ENCODE data around the gene RTF2. TPM values are rescaled to one million over a fixed set of nuclear protein-coding genes. Genes with fewer than 3 reads are reported as not detected.
"Not testable (repeated sequence)": the region's sequence is repeated elsewhere in the genome, so short reads cannot be mapped to it uniquely, and the experiment has no call there.

RTF2 gene
- total and polyA plus RNA-seq, 2 donors (not counting 1 experiment from before 2014, with no cell fraction given), result 100 to 107 TPM

DNA sequence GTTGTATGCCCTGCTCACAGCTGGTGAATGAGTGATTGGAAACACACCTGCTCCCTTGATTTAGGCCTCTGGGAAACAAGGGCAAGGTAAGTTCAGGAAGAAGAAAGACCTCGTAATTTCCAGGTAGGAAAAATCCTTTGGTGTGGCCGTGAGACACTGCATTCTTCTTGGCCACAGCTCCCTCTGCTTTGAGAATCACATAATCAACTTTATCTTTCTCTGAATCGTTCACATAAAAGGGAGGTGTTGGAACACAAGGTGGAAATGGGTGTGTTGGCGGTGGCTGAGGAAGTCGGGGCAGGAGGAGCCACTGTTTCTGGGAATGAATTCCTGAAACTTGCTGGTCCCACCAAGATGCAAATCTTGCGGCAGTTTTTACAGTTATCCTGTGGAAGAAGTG lies 90.5 kb downstream of the RTF2 start:
- no peaks in the 10 kb centered on the region for H3K36me3 ChIP-seq (ENCODE audit: control insufficient read depth, insufficient read depth, low read length)
- H4K20me1 ChIP-seq (ENCODE audit: control insufficient read depth, extremely low read depth, insufficient read depth, low read length), result no peaks in the 10 kb centered on the region
- H3K9me3 ChIP-seq (ENCODE audit: control insufficient read depth, insufficient read depth, low read depth, low read length), result no peaks in the 10 kb centered on the region
- H3K27ac ChIP-seq (ENCODE audit: insufficient read depth, low read length), result no peak overlapping the region
- no peak overlapping the region for H2AFZ ChIP-seq (ENCODE audit: low read length)
- H3K79me2 ChIP-seq (ENCODE audit: control insufficient read depth, insufficient read depth, low read length), result no peaks in the 10 kb centered on the region
- H3K4me3 ChIP-seq (replicated peaks in 1 of 4; ENCODE audit: control extremely low read depth in 1 of 4, insufficient read depth in 1 of 4, low read depth in 3 of 4, low read length in 4 of 4), result no peak overlapping the region
- H3K4me2 ChIP-seq (ENCODE audit: extremely low read depth, insufficient read depth, low read length), result no peak overlapping the region
- TF ChIP-seq, protein P1, sequence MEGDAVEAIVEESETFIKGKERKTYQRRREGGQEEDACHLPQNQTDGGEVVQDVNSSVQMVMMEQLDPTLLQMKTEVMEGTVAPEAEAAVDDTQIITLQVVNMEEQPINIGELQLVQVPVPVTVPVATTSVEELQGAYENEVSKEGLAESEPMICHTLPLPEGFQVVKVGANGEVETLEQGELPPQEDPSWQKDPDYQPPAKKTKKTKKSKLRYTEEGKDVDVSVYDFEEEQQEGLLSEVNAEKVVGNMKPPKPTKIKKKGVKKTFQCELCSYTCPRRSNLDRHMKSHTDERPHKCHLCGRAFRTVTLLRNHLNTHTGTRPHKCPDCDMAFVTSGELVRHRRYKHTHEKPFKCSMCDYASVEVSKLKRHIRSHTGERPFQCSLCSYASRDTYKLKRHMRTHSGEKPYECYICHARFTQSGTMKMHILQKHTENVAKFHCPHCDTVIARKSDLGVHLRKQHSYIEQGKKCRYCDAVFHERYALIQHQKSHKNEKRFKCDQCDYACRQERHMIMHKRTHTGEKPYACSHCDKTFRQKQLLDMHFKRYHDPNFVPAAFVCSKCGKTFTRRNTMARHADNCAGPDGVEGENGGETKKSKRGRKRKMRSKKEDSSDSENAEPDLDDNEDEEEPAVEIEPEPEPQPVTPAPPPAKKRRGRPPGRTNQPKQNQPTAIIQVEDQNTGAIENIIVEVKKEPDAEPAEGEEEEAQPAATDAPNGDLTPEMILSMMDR (conservative IDR thresholded peaks at IDR 0.05 in 1 of 2, IDR thresholded peaks at IDR 0.05 in 1 of 2; ENCODE audit: low read depth in 1 of 2, low read length in 2 of 2), result no peak
- no peak for TF ChIP-seq EZH2 (IDR thresholded peaks at IDR 0.05; ENCODE audit: low read length, missing control alignments)
- no peaks in the 10 kb centered on the region for H3K27me3 ChIP-seq (ENCODE audit: control insufficient read depth, insufficient read depth, low read length)
- H3K4me1 ChIP-seq (ENCODE audit: control insufficient read depth, extremely low read depth, insufficient read depth, low read length), result no peaks in the 10 kb centered on the region
- H3K9ac ChIP-seq (ENCODE audit: insufficient read depth, low read length), result no peak overlapping the region
- DNase-seq (ENCODE audit: low read depth in 2 of 2), result no peak

DNA sequence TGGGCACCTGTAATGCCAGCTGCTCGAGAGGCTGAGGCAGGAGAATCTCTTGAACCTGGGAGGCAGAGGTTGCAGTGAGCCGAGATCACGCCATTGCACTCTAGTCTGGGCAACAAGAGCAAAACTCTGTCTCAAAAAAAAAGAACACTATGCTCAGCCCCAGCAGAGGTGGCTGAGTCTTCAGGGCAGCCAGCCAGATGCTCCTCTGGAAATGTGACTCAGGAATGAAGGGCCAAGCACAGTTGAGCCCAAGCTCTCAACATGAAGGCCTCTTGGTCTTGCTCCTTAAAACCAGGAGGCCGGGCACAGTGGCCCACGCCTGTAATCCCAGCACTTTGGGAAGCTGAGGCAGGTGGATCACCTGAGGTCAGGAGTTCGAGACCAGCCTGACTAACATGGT lies 96.1 kb downstream of the RTF2 start:
- not testable (repeated sequence) for H2AFZ ChIP-seq (ENCODE audit: low read length); H4K20me1 ChIP-seq (ENCODE audit: control insufficient read depth, extremely low read depth, insufficient read depth, low read length); H3K9me3 ChIP-seq (ENCODE audit: control insufficient read depth, insufficient read depth, low read depth, low read length); H3K27ac ChIP-seq (ENCODE audit: insufficient read depth, low read length); H3K36me3 ChIP-seq (ENCODE audit: control insufficient read depth, insufficient read depth, low read length); H3K4me1 ChIP-seq (ENCODE audit: control insufficient read depth, extremely low read depth, insufficient read depth, low read length); H3K9ac ChIP-seq (ENCODE audit: insufficient read depth, low read length); H3K4me2 ChIP-seq (ENCODE audit: extremely low read depth, insufficient read depth, low read length); H3K4me3 ChIP-seq (replicated peaks in 1 of 4; ENCODE audit: control extremely low read depth in 1 of 4, insufficient read depth in 1 of 4, low read depth in 3 of 4, low read length in 4 of 4); H3K27me3 ChIP-seq (ENCODE audit: control insufficient read depth, insufficient read depth, low read length); H3K79me2 ChIP-seq (ENCODE audit: control insufficient read depth, insufficient read depth, low read length)
- DNase-seq (ENCODE audit: low read depth in 2 of 2), result peak in 1 of 2 donors; percentile 12

DNA sequence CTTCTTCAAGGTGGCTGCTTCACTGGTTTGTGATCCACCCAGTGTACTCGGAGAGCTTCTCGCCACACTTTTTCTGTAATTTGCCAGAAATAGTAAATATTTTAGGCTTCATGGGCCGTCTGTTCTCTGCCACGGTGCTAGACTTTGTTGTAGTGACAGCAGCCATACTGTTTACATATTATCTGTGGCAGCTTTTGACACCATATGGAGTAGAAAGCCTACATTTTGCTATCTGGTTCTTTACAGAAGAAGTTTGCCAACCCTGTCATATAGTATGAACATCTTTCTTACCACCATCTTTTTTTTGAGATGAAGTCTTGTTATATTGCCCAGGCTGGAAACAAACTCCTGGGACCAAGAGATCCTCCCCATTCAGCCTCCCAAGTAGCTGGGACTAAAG lies 97.1 kb downstream of the RTF2 start:
- H3K9ac ChIP-seq (ENCODE audit: insufficient read depth, low read length), result no peak overlapping the region
- H3K4me1 ChIP-seq (ENCODE audit: control insufficient read depth, extremely low read depth, insufficient read depth, low read length), result no peaks in the 10 kb centered on the region
- no peak for DNase-seq (ENCODE audit: low read depth in 2 of 2)
- no peaks in the 10 kb centered on the region for H3K79me2 ChIP-seq (ENCODE audit: control insufficient read depth, insufficient read depth, low read length)
- H2AFZ ChIP-seq (ENCODE audit: low read length), result no peak overlapping the region
- no peaks in the 10 kb centered on the region for H3K27me3 ChIP-seq (ENCODE audit: control insufficient read depth, insufficient read depth, low read length)
- no peak overlapping the region for H3K27ac ChIP-seq (ENCODE audit: insufficient read depth, low read length)
- H3K4me2 ChIP-seq (ENCODE audit: extremely low read depth, insufficient read depth, low read length), result no peak overlapping the region
- no peaks in the 10 kb centered on the region for H4K20me1 ChIP-seq (ENCODE audit: control insufficient read depth, extremely low read depth, insufficient read depth, low read length)
- no peaks in the 10 kb centered on the region for H3K9me3 ChIP-seq (ENCODE audit: control insufficient read depth, insufficient read depth, low read depth, low read length)
- TF ChIP-seq, protein P1 (conservative IDR thresholded peaks at IDR 0.05 in 1 of 2, IDR thresholded peaks at IDR 0.05 in 1 of 2; ENCODE audit: low read depth in 1 of 2, low read length in 2 of 2), result no peak
- TF ChIP-seq EZH2 (IDR thresholded peaks at IDR 0.05; ENCODE audit: low read length, missing control alignments), result no peak
- no peaks in the 10 kb centered on the region for H3K36me3 ChIP-seq (ENCODE audit: control insufficient read depth, insufficient read depth, low read length)
- no peak overlapping the region for H3K4me3 ChIP-seq (replicated peaks in 1 of 4; ENCODE audit: control extremely low read depth in 1 of 4, insufficient read depth in 1 of 4, low read depth in 3 of 4, low read length in 4 of 4)
